Lung (tissue), 12 donors: ENCODE measurements around the gene TAS1R1. TPM values are rescaled to one million over a fixed set of nuclear protein-coding genes. Genes with fewer than 3 reads are reported as not detected.

Experiments
- ATAC-seq: fragments of 200-7000 bp; cut with Tn5 transposase; one replicate; pipeline ENCODE4 v1.9.1; 2020; ENCODE audit warnings: moderate number of reproducible peaks; ENCODE audit not compliant: insufficient read depth, low FRiP score
- DNase-seq, 3 donors: peaks; one replicate each; pipeline ENCODE4 v3.0.0-alpha.2; 2013 to 2017
- H3K27ac ChIP-seq, 2 donors: one replicate each; pipeline ENCODE4 v1.5.1; 2013; ENCODE audit warnings: mild to moderate bottlenecking in 2 of 2, moderate library complexity in 2 of 2, control low read depth in 1 of 2, inconsistent platforms in 1 of 2, low read depth in 1 of 2, low read length in 1 of 2
- H3K27me3 ChIP-seq, 3 donors: one replicate each; pipeline ENCODE4 v1.5.1; 2013; ENCODE audit warnings: low read length in 2 of 3; ENCODE audit not compliant: control insufficient read depth in 3 of 3, insufficient read depth in 3 of 3
- H3K36me3 ChIP-seq, 4 donors: one replicate each; pipeline ENCODE4 v1.5.1; 2013; ENCODE audit warnings: low read length in 4 of 4, mild to moderate bottlenecking in 1 of 4, moderate library complexity in 1 of 4; ENCODE audit not compliant: control insufficient read depth in 4 of 4, insufficient read depth in 4 of 4
- H3K4me1 ChIP-seq, 5 donors: one replicate each; pipeline ENCODE4 v1.5.1; 2013; ENCODE audit warnings: low read length in 5 of 5, mild to moderate bottlenecking in 2 of 5, moderate library complexity in 1 of 5; ENCODE audit not compliant: control insufficient read depth in 5 of 5, insufficient read depth in 5 of 5
- H3K4me3 ChIP-seq: one replicate; pipeline ENCODE4 v1.5.1; 2013; ENCODE audit warnings: mild to moderate bottlenecking, control low read depth, moderate library complexity
- H3K9ac ChIP-seq, 2 donors: one replicate each; pipeline ENCODE4 v1.5.1; 2013; ENCODE audit warnings: low read length in 2 of 2, control low read depth in 1 of 2; ENCODE audit not compliant: insufficient read depth in 1 of 2
- H3K9me3 ChIP-seq, 4 donors: one replicate each; pipeline ENCODE4 v1.5.1; 2013; ENCODE audit warnings: low read length in 3 of 4, mild to moderate bottlenecking in 1 of 4, moderate library complexity in 1 of 4; ENCODE audit not compliant: control insufficient read depth in 4 of 4, insufficient read depth in 3 of 4
- CTCF ChIP-seq: IDR thresholded peaks from 2 replicates; pipeline ENCODE4 v1.5.1; 2012; ENCODE audit warnings: mild to moderate bottlenecking; ENCODE audit errors: control extremely low read depth, extremely low read depth
- WGBS, 2 donors: extraction: QIAGEN DNeasy Blood & Tissue Kit; methylation state at CpG; one replicate each; pipeline ENCODE4 v1.1.7; 2013; 5-methylcytosine and 5-hydroxymethylcytosine counted together
- polyA plus RNA-seq, 2 donors: library from polyadenylated mRNA; stranded (reverse); fragments of 200-250 nt; gene quantifications; one replicate each; pipeline ENCODE4 v1.2.1, GENCODE V29; 2013
- total RNA-seq, 2 donors: library from RNA; depleted of rRNA in 1 of 2; stranded (reverse); fragments of >200 nt in 1 of 2; gene quantifications; one replicate each; pipeline ENCODE4 v1.2.1, GENCODE V29; 2014 to 2021
- donor health status: control.
- donor health status: control.
- donor health status: Bipolar disorder and iron deficiency.
- donor health status: healthy.
- donor health status: DM: yes; HTN: yes; CAD: no.

The TAS1R1 gene
- total and polyA plus RNA-seq, 4 donors = 0.02 to 0.51 (median 0.15) TPM

DNA sequence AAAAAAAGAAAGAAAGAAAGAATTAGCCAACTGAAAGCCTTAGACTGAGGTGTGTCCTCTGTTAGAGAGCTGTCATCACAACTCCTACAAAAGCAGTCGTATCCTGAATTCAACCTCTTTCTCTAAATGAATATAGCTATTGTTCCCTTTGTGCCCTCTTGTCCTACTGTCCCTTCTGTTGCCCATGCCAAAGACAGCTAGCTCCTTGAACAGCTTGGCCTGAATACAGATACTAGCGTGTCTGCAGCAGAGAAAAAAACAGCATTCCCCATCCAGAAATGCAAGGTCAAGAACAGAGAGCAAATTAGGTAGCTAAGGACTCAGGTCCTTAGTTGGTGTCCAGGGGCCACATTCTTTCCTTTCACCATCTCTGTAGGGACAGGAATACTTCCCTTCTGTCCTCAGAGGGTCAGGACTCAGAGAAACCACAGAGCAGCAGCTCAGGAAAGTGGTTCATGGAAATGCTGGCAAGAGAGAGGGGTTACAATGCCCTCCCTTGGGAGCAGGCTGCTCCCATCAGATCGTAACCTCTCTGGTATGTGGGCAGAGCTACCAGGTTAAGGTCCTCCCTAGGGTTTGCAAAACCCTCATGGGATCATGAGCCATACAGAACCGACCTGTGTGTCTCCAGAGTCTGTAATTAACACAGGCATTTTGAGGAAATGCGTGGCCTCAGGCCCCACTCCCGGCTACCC, 22.9 kb downstream of the TAS1R1 start:
- H3K4me1 ChIP-seq = peaks cover 0 to 25% (median 8%) of the 10 kb centered on the region in 5 donors
- H3K4me3 ChIP-seq = no peak overlapping the region
- no peak overlapping the region for H3K27ac ChIP-seq
- no peaks in the 10 kb centered on the region for H3K27me3 ChIP-seq
- no peaks in the 10 kb centered on the region for H3K9me3 ChIP-seq
- H3K36me3 ChIP-seq = peaks cover 0 to 2% (median 0%) of the 10 kb centered on the region in 4 donors
- WGBS, 2 donors = 88 to 92% methylated on average over 6 of the region's 6 CpGs
- ATAC-seq (no peak), DNase-seq (no peak)
- no peak overlapping the region for H3K9ac ChIP-seq
- no peak for TF ChIP-seq CTCF

DNA sequence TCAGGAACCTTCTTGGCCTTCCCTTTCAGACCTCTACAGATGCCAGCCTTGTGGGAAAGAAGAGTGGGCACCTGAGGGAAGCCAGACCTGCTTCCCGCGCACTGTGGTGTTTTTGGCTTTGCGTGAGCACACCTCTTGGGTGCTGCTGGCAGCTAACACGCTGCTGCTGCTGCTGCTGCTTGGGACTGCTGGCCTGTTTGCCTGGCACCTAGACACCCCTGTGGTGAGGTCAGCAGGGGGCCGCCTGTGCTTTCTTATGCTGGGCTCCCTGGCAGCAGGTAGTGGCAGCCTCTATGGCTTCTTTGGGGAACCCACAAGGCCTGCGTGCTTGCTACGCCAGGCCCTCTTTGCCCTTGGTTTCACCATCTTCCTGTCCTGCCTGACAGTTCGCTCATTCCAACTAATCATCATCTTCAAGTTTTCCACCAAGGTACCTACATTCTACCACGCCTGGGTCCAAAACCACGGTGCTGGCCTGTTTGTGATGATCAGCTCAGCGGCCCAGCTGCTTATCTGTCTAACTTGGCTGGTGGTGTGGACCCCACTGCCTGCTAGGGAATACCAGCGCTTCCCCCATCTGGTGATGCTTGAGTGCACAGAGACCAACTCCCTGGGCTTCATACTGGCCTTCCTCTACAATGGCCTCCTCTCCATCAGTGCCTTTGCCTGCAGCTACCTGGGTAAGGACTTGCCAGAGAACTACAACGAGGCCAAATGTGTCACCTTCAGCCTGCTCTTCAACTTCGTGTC, 23.7 kb downstream of the TAS1R1 start:
- no peak for DNase-seq
- no peak for TF ChIP-seq CTCF
- Histone ChIP-seq H3K27ac (peak overlapping the region; percentile 84 to 96), H3K4me1 (peaks cover 0 to 25% (median 8%) of the 10 kb centered on the region in 5 donors), H3K4me3 (no peak overlapping the region), H3K9ac (peak overlapping the region; percentile 83 to 85), H3K27me3 (no peaks in the 10 kb centered on the region), H3K9me3 (no peaks in the 10 kb centered on the region), H3K36me3 (peaks cover 0 to 2% (median 0%) of the 10 kb centered on the region in 4 donors)
- ATAC-seq = no peak
- WGBS, 2 donors = 83 to 91% methylated on average over 14 of the region's 14 CpGs

DNA sequence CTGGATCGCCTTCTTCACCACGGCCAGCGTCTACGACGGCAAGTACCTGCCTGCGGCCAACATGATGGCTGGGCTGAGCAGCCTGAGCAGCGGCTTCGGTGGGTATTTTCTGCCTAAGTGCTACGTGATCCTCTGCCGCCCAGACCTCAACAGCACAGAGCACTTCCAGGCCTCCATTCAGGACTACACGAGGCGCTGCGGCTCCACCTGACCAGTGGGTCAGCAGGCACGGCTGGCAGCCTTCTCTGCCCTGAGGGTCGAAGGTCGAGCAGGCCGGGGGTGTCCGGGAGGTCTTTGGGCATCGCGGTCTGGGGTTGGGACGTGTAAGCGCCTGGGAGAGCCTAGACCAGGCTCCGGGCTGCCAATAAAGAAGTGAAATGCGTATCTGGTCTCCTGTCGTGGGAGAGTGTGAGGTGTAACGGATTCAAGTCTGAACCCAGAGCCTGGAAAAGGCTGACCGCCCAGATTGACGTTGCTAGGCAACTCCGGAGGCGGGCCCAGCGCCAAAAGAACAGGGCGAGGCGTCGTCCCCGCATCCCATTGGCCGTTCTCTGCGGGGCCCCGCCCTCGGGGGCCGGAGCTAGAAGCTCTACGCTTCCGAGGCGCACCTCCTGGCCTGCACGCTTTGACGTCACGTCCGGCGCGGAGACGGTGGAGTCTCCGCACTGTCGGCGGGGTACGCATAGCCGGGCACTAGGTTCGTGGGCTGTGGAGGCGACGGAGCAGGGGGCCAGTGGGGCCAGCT, 24.4 kb downstream of the TAS1R1 start, which contains the start of gene ZBTB48:
Gene ZBTB48 (plus strand): TSS at position 621 of the 745 bp plus-strand sequence. CDS start 616 bp downstream, outside the sequence.
- peak within 1 kb of the TSS; percentile 88 to 96 for H3K27ac ChIP-seq
- DNase-seq = peak; percentile 99
- no peaks in the 10 kb centered on the region for H3K27me3 ChIP-seq
- peak; percentile 97 for ATAC-seq
- no peak for TF ChIP-seq CTCF
- H3K4me3 ChIP-seq = peak within 1 kb of the TSS; percentile 75
- H3K4me1 ChIP-seq = peaks cover 0 to 25% (median 8%) of the 10 kb centered on the region in 5 donors
- 12 to 18% methylated on average over 55 to 58 of the region's 58 CpGs for WGBS, 2 donors
- H3K9me3 ChIP-seq = no peaks in the 10 kb centered on the region
- H3K36me3 ChIP-seq = peaks cover 0 to 2% (median 0%) of the 10 kb centered on the region in 4 donors
- peak within 1 kb of the TSS; percentile 83 to 85 for H3K9ac ChIP-seq
